GM23338 (cell line): ENCODE results near the gene CCDC157. TPM values are rescaled to one million over a fixed set of nuclear protein-coding genes. Genes with fewer than 3 reads are reported as not detected.

ENCODE experiments used
- ATAC-seq: fragments of 200-7000 bp; cut with Tn5 transposase; 3 replicates; pipeline ENCODE4 v1.9.1; 2020
- DNase-seq: peaks from one replicate; pipeline ENCODE4 v3.0.0-alpha.2; 2015; ENCODE audit warnings: low spot score
- H2AFZ ChIP-seq: fragments of 200-600 bp; sonication (generic); 2 replicates; pipeline ENCODE4 v1.8.0; 2016; ENCODE audit warnings: antibody characterized with exemption, mild to moderate bottlenecking, moderate library complexity
- H3F3A ChIP-seq: fragments of 200-600 bp; sonication (generic); replicated peaks from 2 replicates; pipeline ENCODE4 v1.8.0; 2017; ENCODE audit warnings: antibody characterized with exemption, mixed run types, low read depth
- H3K27ac ChIP-seq: fragments of 200-600 bp; sonication (generic); 2 replicates; pipeline ENCODE4 v1.6.1; 2016; ENCODE audit warnings: low read depth
- H3K27me3 ChIP-seq: fragments of 200-600 bp; sonication (generic); 2 replicates; pipeline ENCODE4 v1.8.0; 2016; ENCODE audit warnings: mild to moderate bottlenecking, mixed run types, moderate library complexity; ENCODE audit not compliant: insufficient read depth
- H3K36me3 ChIP-seq: fragments of 200-600 bp; sonication (generic); 2 replicates; pipeline ENCODE4 v1.8.0; 2016; ENCODE audit warnings: mild to moderate bottlenecking; ENCODE audit not compliant: insufficient read depth
- H3K4me1 ChIP-seq: fragments of 200-600 bp; sonication (generic); 2 replicates; pipeline ENCODE4 v1.8.0; 2016; ENCODE audit warnings: mild to moderate bottlenecking, moderate library complexity; ENCODE audit not compliant: insufficient read depth
- H3K4me2 ChIP-seq: fragments of 200-600 bp; sonication (generic); 2 replicates; pipeline ENCODE4 v1.7.1; 2017; ENCODE audit warnings: mixed run types
- H3K4me3 ChIP-seq: fragments of 200-600 bp; sonication (generic); 2 replicates; pipeline ENCODE4 v1.6.1; 2016; ENCODE audit warnings: mixed run types
- H3K79me2 ChIP-seq: fragments of 200-600 bp; sonication (generic); replicated peaks from 2 replicates; pipeline ENCODE4 v1.8.0; 2017; ENCODE audit warnings: mild to moderate bottlenecking; ENCODE audit not compliant: insufficient read depth
- H3K9me2 ChIP-seq: fragments of 200-600 bp; sonication (generic); 2 replicates; pipeline ENCODE4 v1.8.0; 2017; ENCODE audit not compliant: insufficient read depth
- H4K20me1 ChIP-seq: fragments of 200-600 bp; sonication (generic); replicated peaks from 2 replicates; pipeline ENCODE4 v1.8.0; 2017; ENCODE audit warnings: mild to moderate bottlenecking; ENCODE audit not compliant: insufficient read depth
- H3K27ac Mint-ChIP-seq: 2 replicates; pipeline ENCODE4 v1.8.0; 2020; ENCODE audit warnings: inconsistent platforms, mild to moderate bottlenecking, moderate library complexity, mixed read lengths
- H3K27me3 Mint-ChIP-seq: 3 replicates; pipeline ENCODE4 v1.8.0; 2022; ENCODE audit warnings: low read depth, mild to moderate bottlenecking, moderate library complexity, mixed read lengths, inconsistent platforms; ENCODE audit not compliant: insufficient read depth, poor library complexity
- H3K36me3 Mint-ChIP-seq: 3 replicates; pipeline ENCODE4 v1.8.0; 2021; ENCODE audit warnings: low read depth, mild to moderate bottlenecking, inconsistent platforms, moderate library complexity, mixed read lengths
- H3K4me1 Mint-ChIP-seq: 3 replicates; pipeline ENCODE4 v1.8.0; 2020; ENCODE audit warnings: mild to moderate bottlenecking, inconsistent platforms, mixed read lengths
- H3K4me3 Mint-ChIP-seq: 3 replicates; pipeline ENCODE4 v1.8.0; 2021; ENCODE audit warnings: moderate library complexity, mild to moderate bottlenecking, inconsistent platforms, mixed read lengths
- H3K9me3 Mint-ChIP-seq: 3 replicates; pipeline ENCODE4 v1.8.0; 2020; ENCODE audit warnings: moderate library complexity, mild to moderate bottlenecking, inconsistent platforms, mixed read lengths
- CREB1 ChIP-seq: fragments of 250-450 bp; sonication (Bioruptor Pico); IDR thresholded peaks from 2 replicates; pipeline ENCODE4 v1.5.0; 2020; ENCODE audit warnings: low read depth, mild to moderate bottlenecking, moderate library complexity
- CTCF ChIP-seq, 2 experiments: fragments of 200-600 bp in 1 of 2; sonication (generic) in 1 of 2; conservative IDR thresholded peaks; 2 replicates each; pipeline versions ENCODE4 v1.5.1 to v1.6.1; 2016 to 2017; ENCODE audit warnings: antibody characterized with exemption in 2 of 2, low read depth in 2 of 2, mild to moderate bottlenecking in 2 of 2, moderate library complexity in 1 of 2
- ETS1 ChIP-seq: IDR thresholded peaks from 2 replicates; pipeline ENCODE4 v1.6.1; 2016; ENCODE audit warnings: antibody characterized with exemption
- EZH2 ChIP-seq: fragments of 200-600 bp; sonication (generic); IDR thresholded peaks from one replicate; pipeline ENCODE4 v1.8.0; 2017; ENCODE audit warnings: antibody characterized with exemption, mild to moderate bottlenecking, low read depth; ENCODE audit not compliant: unreplicated experiment
- JUNB ChIP-seq: IDR thresholded peaks from one replicate; pipeline ENCODE4 v1.6.1; 2016; ENCODE audit warnings: antibody characterized with exemption; ENCODE audit not compliant: unreplicated experiment
- NANOG ChIP-seq: IDR thresholded peaks from 2 replicates; pipeline ENCODE4 v1.6.1; 2016; ENCODE audit warnings: antibody characterized with exemption, borderline replicate concordance
- POLR2AphosphoS5 ChIP-seq: IDR thresholded peaks from 2 replicates; pipeline ENCODE4 v1.6.1; 2016; ENCODE audit warnings: antibody characterized with exemption, low read depth
- REST ChIP-seq: IDR thresholded peaks from one replicate; pipeline ENCODE4 v1.6.1; 2018; ENCODE audit warnings: antibody characterized with exemption; ENCODE audit not compliant: unreplicated experiment
- STAT1 ChIP-seq: IDR thresholded peaks from one replicate; pipeline ENCODE4 v1.6.1; 2016; ENCODE audit warnings: antibody characterized with exemption; ENCODE audit not compliant: unreplicated experiment
- ZNF114 ChIP-seq: fragments of 250-450 bp; sonication (Bioruptor Pico); IDR thresholded peaks from 2 replicates; pipeline ENCODE4 v1.5.0; 2020; ENCODE audit warnings: mild to moderate bottlenecking, moderate library complexity
- polyA plus RNA-seq: library from polyadenylated mRNA; unstranded; fragments of >200 nt; fragmentation: Nextera tagmentation; extraction: Ambion mirVana; gene quantifications from 2 replicates; pipeline ENCODE4 v1.2.1, GENCODE V29; 2016
- total RNA-seq: library from RNA; depleted of rRNA; stranded (reverse); fragments of >200 nt; shearing (Covaris generic); gene quantifications from 2 replicates; pipeline ENCODE4 v1.2.3, GENCODE V29; 2014

The CCDC157 gene
- total and polyA plus RNA-seq, 2 experiments from 2014 or later: 3.8 to 7.9 TPM

GRCh38 chr22:30347255-30347892, 9.4 kb upstream of the CCDC157 start:
- Histone ChIP-seq H2AFZ (no peak overlapping the region), H3K36me3 (peaks cover 68% of the 10 kb centered on the region), H4K20me1 (peaks cover 21% of the 10 kb centered on the region), H3K4me3 (no peak overlapping the region), H3K9me2 (no peaks in the 10 kb centered on the region), H3K4me2 (no peak overlapping the region), H3K27me3 (no peaks in the 10 kb centered on the region), H3F3A (0 out of 2 replicates have a peak, but pooled peaks cover 5% of the 10 kb centered on the region), H3K79me2 (peaks cover 45% of the 10 kb centered on the region), H3K4me1 (no peaks in the 10 kb centered on the region), H3K27ac (no peak overlapping the region)
- peaks cover 4% of the 10 kb centered on the region for H3K27me3 Mint-ChIP-seq
- no peak overlapping the region for H3K4me3 Mint-ChIP-seq
- ATAC-seq (no peak), DNase-seq (no peak)
- H3K36me3 Mint-ChIP-seq: peaks cover 86% of the 10 kb centered on the region
- TF ChIP-seq POLR2AphosphoS5 (no peak), EZH2 (no peak), STAT1 (no peak), ZNF114 (CRISPR knock-in tag) (no peak)
- no peaks in the 10 kb centered on the region; the same call in 2 of the 3 replicates for H3K9me3 Mint-ChIP-seq
- H3K4me1 Mint-ChIP-seq: no peaks in the 10 kb centered on the region
- no peak overlapping the region; the same call in 1 of the 2 replicates for H3K27ac Mint-ChIP-seq

- Mint-ChIP-seq H3K27ac (no peak overlapping the region), H3K4me3 (no peak overlapping the region), H3K27me3 (peaks cover 4% of the 10 kb centered on the region), H3K36me3 (peaks cover 83% of the 10 kb centered on the region), H3K9me3 (no peaks in the 10 kb centered on the region; the same call in 2 of the 3 replicates), H3K4me1 (no peaks in the 10 kb centered on the region)
- peaks cover 23% of the 10 kb centered on the region for H4K20me1 ChIP-seq
- no peak for DNase-seq
- H3K9me2 ChIP-seq: no peaks in the 10 kb centered on the region
- 0 out of 2 replicates have a peak, but pooled peaks cover 3% of the 10 kb centered on the region for H3F3A ChIP-seq
- H3K4me2 ChIP-seq: no peak overlapping the region
- H3K79me2 ChIP-seq: peaks cover 53% of the 10 kb centered on the region
- no peaks in the 10 kb centered on the region for H3K27me3 ChIP-seq
- no peak for TF ChIP-seq ZNF114 (CRISPR knock-in tag)
- no peak overlapping the region for H3K4me3 ChIP-seq
- H3K36me3 ChIP-seq: peaks cover 64% of the 10 kb centered on the region
- no peak overlapping the region for H3K27ac ChIP-seq
- no peaks in the 10 kb centered on the region for H3K4me1 ChIP-seq
- no peak for ATAC-seq
- H2AFZ ChIP-seq: no peak overlapping the region
Observed at GRCh38 chr22:30348404-30348803, 8.4 kb upstream of the CCDC157 start.

- peaks cover 22% of the 10 kb centered on the region for H4K20me1 ChIP-seq
- no peaks in the 10 kb centered on the region for H3K4me1 ChIP-seq
- H3K4me3 Mint-ChIP-seq: no peak overlapping the region
- H3K27me3 Mint-ChIP-seq: peaks cover 4% of the 10 kb centered on the region
- H3K4me1 Mint-ChIP-seq: no peaks in the 10 kb centered on the region
- ATAC-seq (no peak), DNase-seq (no peak)
- no peak overlapping the region for H2AFZ ChIP-seq
- no peak overlapping the region for H3K27ac Mint-ChIP-seq
- H3K9me2 ChIP-seq: no peaks in the 10 kb centered on the region
- peaks cover 82% of the 10 kb centered on the region for H3K36me3 Mint-ChIP-seq
- no peak overlapping the region for H3K4me2 ChIP-seq
- no peak overlapping the region for H3K4me3 ChIP-seq
- no peak overlapping the region for H3K27ac ChIP-seq
- no peaks in the 10 kb centered on the region for H3K27me3 ChIP-seq
- peaks cover 60% of the 10 kb centered on the region for H3K36me3 ChIP-seq
- 0 out of 2 replicates have a peak, but pooled peaks cover 3% of the 10 kb centered on the region for H3F3A ChIP-seq
- H3K79me2 ChIP-seq: peaks cover 57% of the 10 kb centered on the region
- no peaks in the 10 kb centered on the region; the same call in 2 of the 3 replicates for H3K9me3 Mint-ChIP-seq
- TF ChIP-seq CTCF (conservative IDR thresholded peaks at IDR 0.05; ENCODE audit: low read depth in 2 of 2) (no peak), REST (no peak), EZH2 (no peak), POLR2AphosphoS5 (no peak), STAT1 (no peak), CREB1 (CRISPR knock-in tag) (no peak), JUNB (no peak), ZNF114 (CRISPR knock-in tag) (no peak), NANOG (no peak), ETS1 (no peak)
Observed at GRCh38 chr22:30348809-30349208, 8.0 kb upstream of the CCDC157 start.
